Measurements from ENCODE around the gene TMEM256.

TMEM256 gene
- 0.65 to 1.9 reads per million in 2 experiments for total RNA-seq

GRCh38 chr17:7403977-7404736 is at the start of gene TMEM256:
TSS of gene TMEM256 (minus strand) at chr17:7404097. CDS start at chr17:7404084, 13 bp downstream.
- DNase-seq (ENCODE audit: low read depth), result peak; percentile 95

- no peak for DNase-seq (ENCODE audit: low read depth)
Measured at GRCh38 chr17:7448461-7448860, 44.6 kb upstream of the TMEM256 start.

GRCh38 chr17:7445619-7445968 is 41.7 kb upstream of the TMEM256 start:
- DNase-seq (ENCODE audit: low read depth), result no peak

DNA sequence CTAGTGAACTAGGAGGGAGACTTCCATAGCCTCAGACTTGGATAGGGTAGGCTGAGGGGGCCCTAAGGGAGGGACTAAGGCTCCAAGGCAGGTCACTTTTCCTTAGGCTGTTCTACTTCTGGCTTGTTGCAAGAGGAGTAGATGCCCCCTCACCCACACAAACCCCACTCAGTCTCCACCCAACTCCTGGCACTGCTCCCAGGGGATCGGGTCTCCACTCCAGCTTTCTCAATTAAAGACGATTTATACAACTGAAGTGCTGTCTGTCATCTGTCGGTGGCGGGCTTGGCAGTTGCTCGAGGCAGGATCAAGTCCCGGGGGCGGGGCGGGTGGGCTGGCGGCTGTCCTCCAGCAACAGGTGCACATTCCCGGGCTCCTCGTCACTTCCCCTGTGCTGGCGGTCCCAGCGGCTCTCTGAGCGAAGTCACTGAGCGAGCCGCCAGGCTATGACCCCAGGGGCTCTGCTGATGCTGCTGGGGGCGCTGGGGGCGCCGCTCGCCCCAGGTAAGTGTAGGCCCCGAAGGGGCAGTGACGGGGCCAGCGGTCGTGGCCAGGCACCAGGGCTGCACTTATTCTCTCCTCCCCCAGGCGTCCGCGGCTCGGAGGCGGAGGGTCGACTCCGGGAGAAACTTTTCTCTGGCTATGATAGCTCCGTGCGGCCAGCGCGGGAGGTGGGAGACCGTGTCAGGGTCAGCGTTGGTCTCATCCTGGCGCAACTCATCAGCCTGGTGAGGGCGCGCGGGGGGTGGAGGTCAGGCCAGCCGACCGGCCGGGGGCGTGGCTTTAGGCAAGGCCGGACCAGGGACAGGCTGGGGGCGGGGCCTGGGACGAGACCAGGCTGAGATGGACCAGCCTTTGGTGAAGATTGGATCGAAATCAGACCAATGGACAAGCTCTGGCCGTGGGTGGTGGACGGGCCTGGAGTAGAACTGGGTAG is 41.1 kb upstream of the TMEM256 start, which contains the start of gene CHRNB1:
Gene CHRNB1 (plus strand): TSS at position 380 of the 937 bp plus-strand sequence. CDS start 67 bp downstream, at position 447.
- DNase-seq (ENCODE audit: low read depth), result no peak

GRCh38 chr17:7443499-7444485 is 39.9 kb upstream of the TMEM256 start:
- no peak for DNase-seq (ENCODE audit: low read depth)

- no peak for DNase-seq (ENCODE audit: low read depth)
Measured at GRCh38 chr17:7442142-7442541, 38.2 kb upstream of the TMEM256 start.

DNA sequence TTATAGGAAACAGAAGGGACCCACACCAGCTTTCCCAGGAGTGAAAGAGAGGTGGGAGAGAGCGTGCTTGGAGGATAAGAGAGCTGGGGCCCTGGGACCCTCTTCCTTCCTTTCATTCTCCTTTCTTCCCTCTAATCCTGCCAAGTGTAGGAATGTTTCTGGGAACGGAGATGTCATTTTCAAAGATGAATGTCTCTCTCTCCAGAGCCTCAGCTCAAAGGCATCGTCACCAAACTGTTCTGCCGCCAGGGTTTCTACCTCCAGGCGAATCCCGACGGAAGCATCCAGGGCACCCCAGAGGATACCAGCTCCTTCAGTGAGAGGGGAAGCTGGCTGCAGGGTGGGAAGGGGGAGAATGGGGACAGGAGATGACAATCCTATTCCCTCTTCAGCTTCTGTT is 37.4 kb upstream of the TMEM256 start:
- no peak for DNase-seq (ENCODE audit: low read depth)

DNA sequence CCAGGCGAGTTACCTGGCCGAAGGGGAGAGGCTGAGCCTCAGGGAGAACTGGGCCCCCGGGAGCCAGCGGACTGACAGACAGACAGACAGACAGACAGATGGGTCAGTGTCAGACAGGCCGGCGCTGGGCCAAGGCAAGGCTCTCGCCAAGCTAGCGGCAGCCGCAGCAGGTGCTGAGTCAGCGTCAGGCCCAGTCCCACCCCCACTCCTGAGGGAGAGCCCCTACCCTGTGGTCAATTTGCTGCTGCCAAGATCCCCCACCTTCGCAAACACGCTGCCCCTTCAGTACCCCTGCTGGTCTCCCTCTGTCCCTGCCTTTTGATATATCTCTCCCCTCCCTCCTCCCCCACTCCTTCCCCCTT is 36.9 kb upstream of the TMEM256 start:
- no peak for DNase-seq (ENCODE audit: low read depth)

DNA sequence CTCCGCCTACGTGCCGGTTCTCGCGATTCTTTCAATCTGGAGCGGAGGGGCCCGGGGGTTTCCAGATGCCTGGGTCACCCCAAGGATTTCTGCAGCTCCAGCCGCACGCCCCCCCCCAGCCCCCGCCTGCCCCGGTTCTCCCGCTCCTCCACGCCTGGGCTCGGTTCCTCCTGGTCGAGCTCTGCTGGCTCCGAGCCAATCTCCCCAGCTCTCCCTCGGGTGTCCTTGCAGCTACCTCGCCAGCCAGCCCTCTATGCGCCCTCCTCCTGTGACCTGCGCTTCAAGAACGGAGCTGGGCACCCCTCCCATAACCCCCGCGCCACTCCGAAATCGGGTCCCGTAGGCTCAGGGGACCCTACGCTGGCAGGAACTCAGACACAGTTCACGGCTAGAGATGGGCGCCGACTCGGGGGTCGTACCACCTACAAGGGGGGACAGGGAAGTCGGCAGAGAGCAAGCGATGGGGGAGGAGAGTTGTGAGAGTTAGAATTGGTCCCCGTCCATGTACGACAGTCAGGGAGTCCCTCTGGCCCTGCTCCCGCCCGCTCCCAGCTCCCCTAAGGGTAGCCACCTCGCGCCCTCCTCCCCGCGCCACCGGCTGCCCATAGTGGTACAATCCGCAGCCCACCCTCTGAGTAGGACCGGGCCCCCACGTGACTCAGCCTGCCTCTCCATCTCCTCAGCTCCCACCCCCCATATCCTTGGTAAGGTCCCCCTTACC is 36.4 kb upstream of the TMEM256 start:
- DNase-seq (ENCODE audit: low read depth), result peak; percentile 17

DNA sequence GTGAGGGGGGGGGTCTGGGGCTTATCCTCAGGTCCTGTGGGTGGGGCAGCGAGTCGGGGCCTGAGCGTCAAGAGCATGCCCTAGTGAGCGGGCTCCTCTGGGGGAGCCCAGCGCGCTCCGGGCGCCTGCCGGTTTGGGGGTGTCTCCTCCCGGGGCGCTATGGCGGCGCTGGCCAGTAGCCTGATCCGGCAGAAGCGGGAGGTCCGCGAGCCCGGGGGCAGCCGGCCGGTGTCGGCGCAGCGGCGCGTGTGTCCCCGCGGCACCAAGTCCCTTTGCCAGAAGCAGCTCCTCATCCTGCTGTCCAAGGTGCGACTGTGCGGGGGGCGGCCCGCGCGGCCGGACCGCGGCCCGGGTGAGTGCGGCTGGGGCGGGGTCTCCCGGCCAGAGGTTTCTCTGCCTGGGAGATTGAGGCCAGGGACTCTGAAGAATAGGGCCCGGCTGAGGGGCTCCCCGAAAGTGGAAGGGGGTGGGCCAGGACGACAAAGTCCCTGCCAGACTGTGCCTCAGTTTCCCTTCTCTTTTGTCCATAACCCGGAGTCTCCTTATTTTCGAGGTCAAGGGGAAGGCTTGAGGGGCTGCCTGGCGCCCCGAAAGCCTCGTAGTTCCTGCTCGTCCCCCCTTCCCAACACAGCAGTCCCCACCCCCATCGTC is 35.7 kb upstream of the TMEM256 start, which contains the start of gene FGF11:
Gene FGF11 (plus strand): TSS at position 51 of the 651 bp plus-strand sequence. CDS start 109 bp downstream, at position 160.
- no peak for DNase-seq (ENCODE audit: low read depth)

DNA sequence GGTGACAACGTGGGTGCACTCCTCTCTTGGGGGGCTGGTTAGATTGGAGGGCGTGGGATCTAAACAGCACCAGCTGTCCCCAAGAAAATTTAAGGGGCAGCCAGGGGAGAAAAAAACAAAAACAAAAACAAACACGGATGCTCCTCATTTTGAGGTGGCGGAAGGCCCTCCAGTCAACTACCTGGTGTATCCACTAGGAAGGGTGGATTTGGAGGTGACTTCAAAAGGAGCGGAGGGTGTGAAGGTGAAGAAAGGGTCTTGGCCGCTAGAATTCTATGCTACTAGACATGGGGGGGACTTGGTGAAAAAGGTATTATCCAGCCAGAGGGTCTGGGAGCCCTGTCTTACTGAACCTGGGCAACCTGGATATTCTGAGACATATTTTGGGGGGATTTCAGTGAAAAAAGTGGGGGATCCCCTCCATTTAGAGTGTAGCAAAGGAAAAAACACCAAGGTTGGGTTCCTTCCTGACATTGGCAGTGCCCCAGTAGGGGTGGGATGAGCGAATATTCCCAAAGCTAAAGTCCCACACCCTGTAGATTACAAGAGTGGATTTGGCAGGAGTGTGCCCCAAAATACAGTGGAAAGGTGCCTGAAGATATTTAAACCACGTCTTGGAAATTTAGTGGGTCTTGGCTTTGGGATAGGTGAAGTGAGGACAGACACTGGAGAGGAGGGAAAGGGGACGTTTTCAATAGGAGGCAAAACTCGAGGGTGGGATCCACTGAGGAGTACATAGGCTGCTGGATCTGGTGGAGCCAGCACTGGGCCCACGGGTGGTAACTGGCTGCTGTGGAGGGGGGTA is 35.0 kb upstream of the TMEM256 start:
- no peak for DNase-seq (ENCODE audit: low read depth)

DNA sequence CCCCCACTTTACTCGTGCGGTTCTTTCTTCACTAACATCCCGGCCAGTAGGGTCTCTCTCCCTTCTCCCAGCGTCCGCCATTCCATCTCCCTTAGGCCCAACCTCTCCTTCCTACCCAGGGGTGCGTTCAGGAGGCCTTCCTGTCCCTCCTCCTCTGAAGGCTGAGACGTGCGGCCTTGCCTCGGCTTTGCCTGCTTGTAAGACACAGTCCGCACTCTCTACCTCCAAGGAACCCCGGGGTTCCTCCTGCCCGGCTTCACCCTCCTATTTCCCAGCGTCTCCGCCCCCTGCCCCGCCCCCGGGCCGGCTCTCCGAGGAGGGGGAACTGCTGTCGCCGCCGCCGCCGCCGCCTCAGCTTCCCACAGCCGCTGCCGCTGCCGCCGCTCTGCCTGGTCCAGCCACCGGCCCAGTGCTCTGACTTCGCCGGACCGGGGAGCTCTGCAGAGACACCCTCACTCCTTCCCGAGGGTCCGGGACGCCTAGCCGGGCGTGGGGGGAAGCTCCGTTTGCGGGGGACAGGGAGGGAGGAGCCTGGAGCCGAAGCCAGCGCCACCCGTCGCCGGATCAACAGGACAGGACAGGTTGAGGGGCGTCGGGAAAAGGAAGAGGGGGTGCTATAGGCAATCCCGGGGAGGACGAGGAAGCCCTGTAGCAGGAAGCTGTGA is 34.2 kb upstream of the TMEM256 start:
- DNase-seq (ENCODE audit: low read depth), result peak; percentile 43

GRCh38 chr17:7437369-7437863 is 33.5 kb upstream of the TMEM256 start:
- DNase-seq (ENCODE audit: low read depth), result no peak

DNA sequence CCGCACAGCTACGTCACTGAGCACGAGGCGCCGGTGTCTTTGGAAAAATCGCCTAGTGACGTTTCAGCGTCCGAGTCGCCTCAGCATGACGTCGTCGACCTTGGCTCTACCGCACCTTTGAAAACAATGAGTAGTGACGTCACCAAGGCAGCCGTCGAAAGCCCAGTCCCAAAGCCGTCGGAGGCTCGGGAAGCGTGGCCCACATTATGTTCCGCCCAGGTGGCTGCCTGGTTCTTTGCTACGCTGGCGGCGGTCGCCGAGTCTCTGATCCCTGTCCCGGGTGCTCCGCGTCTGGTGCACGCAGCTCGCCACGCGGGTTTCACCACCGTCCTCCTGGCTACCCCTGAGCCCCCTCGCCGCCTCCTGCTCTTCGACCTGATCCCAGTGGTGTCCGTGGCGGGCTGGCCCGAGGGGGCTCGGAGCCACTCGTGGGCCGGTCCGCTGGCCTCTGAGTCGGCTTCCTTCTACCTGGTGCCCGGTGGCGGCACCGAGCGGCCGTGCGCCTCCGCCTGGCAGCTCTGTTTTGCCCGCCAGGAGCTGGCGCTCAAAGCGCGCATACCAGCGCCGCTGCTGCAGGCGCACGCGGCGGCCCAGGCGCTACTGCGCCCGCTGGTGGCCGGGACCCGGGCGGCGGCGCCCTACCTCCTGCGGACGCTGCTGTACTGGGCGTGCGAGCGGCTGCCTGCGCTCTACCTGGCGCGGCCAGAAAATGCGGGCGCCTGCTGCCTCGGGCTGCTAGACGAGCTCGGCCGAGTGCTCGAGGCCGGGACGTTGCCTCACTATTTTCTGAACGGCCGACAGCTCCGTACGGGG is 32.9 kb upstream of the TMEM256 start:
- peak; percentile 69 for DNase-seq (ENCODE audit: low read depth)

DNA sequence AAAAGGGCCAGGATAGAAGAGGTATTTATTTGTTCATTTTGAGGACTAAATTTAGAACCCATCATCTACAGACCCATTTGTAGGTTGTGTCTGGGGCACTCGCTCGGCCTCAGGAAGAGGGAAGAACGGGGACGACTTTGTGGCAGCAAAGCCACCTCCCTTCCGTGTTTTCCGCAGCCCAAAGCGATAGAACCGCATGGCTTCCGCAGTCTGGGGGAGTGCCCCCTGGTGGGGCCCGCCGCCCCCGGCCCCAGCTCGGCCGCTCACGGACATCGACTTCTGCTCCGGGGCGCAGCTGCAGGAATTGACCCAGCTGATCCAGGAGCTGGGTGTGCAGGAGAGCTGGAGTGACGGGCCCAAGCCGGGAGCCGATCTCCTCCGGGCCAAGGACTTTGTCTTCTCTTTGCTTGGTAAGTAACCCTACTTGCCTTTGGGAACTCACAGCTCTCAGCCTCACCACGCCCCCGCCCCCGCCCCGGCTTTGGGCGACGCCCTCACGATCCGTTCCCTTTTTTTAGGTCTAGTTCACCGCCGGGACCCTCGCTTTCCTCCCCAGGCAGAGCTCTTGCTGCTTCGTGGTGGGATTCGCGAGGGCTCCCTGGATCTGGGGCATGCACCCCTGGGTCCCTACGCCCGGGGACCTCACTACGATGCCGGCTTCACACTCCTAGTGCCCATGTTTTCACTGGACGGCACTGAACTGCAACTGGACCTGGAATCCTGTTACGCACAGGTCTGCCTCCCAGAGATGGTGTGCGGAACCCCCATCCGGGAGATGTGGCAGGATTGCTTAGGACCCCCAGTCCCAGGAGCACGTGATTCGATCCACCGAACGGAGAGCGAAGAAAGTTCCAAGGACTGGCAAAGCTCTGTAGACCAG is 32.0 kb upstream of the TMEM256 start:
- DNase-seq (ENCODE audit: low read depth), result peak; percentile 34

DNA sequence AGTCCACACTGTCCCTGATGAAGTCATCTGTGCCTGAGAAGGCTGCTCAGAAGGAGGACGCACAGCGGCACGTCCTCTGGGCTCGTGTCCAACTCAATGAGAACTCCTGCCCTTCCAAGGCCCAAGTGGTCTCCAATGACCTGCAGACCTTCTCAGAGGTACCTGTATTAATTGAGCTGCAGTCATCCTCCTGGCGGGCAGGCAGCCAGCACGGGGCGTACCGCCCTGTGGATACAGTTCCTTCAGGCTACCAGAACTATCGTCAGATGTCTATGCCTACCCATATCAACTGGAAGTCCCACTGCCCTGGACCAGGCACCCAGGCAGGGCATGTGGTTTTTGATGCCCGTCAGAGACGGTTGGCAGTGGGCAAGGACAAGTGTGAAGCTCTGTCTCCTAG is 28.4 kb upstream of the TMEM256 start:
- DNase-seq (ENCODE audit: low read depth), result no peak

- DNase-seq (ENCODE audit: low read depth), result no peak
Measured at GRCh38 chr17:7431231-7431630, 27.3 kb upstream of the TMEM256 start.
